GM12873 (cell line): ENCODE results near the gene MAPK9.

Experiments used
- CTCF ChIP-seq: IDR thresholded peaks from 2 replicates; pipeline ENCODE4 v1.5.1; 2012; ENCODE audit warnings: low read depth, mild to moderate bottlenecking, moderate library complexity, low read length, control low read depth; ENCODE audit not compliant: insufficient read depth; ENCODE audit errors: missing control alignments

MAPK9 gene

GRCh38 chr5:180335614-180336233 is 43.8 kb upstream of the MAPK9 start:
- TF ChIP-seq CTCF: no peak

GRCh38 chr5:180334751-180335613 is 43.1 kb upstream of the MAPK9 start:
- TF ChIP-seq CTCF: no peak

GRCh38 chr5:180334176-180334575 is 42.3 kb upstream of the MAPK9 start:
- TF ChIP-seq CTCF: no peak

- TF ChIP-seq CTCF: no peak
Measured at GRCh38 chr5:180333661-180334060, 41.8 kb upstream of the MAPK9 start.

- no peak for TF ChIP-seq CTCF
Measured at GRCh38 chr5:180332861-180333260, 41.0 kb upstream of the MAPK9 start.

GRCh38 chr5:180332051-180332517 is 40.2 kb upstream of the MAPK9 start:
- no peak for TF ChIP-seq CTCF

- TF ChIP-seq CTCF: no peak
Measured at GRCh38 chr5:180331647-180331950, 39.7 kb upstream of the MAPK9 start.
